Measurements from ENCODE around the gene COX6B1. TPM values are rescaled to one million over a fixed set of nuclear protein-coding genes. Genes with fewer than 3 reads are reported as not detected.
"Not testable (repeated sequence)": the region's sequence is repeated elsewhere in the genome, so short reads cannot be mapped to it uniquely, and the experiment has no call there.

The COX6B1 gene
- total RNA-seq, 4 donors from 2014 or later, result 899 to 1,245 (median 976) TPM

DNA sequence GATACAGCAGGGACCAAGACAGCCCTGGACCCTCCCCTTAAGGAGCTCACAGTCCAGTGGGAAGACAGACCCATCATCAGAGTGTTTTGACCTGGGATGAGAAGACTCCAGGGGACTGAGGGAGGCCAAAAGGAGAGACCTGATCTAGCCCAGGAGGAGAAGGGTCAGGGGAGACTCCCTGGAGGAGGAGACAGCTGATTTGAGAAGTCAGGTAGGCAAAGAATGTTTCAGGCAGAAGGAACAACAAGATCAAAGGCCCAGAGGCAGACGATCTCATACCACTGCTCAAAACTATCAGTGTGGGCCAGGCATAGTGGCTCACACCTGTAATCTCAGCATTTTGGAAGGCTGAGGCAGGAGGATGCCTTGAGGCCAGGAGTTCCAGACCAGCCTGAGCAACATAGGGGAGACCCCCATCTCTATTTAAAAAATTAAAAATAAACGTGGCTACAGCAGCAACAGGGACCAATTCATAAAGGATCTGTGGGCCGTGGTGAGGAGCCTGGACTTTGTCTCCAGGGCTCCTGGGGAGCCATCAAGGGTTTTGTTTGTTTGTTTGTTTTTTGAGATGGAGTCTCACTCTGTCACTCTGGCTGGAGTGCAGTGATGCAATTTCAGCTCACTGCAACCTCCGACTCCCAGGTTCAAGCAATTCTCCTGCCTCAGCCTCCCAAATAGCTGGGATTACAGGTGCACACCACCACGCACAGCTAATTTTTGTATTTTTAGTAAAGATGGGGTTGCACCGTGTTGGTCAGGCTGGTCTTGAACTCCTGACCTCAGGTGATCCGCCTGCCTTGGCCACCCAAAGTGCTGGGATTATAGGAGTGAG lies 2.2 kb upstream of the COX6B1 start:
- in situ Hi-C loops (cut with MboI; ENCODE audit: low sequenced_read_pairs in 4 of 4) (no loop called here), intact Hi-C loops (cut with DNase I; ENCODE audit: low total_unique reads) (loop anchor here (2.0 to 5.0 kb wide), 4 partner anchors 47 to 379 kb away; partner anchors contain the start of genes HSPB6, PROSER3, TMEM147 and USF2)
- DNase-seq, result no peak
- Histone ChIP-seq H3K27ac (peak overlapping the region in 3 of 4 donors; percentile 80 to 93 (median 88)), H3K27me3 (no peaks in the 10 kb centered on the region), H3K9me3 (no peaks in the 10 kb centered on the region), H3K4me3 (no peak overlapping the region), H3K36me3 (peaks cover 0 to 6% of the 10 kb centered on the region in 2 donors), H3K4me1 (peaks cover 23 to 32% of the 10 kb centered on the region in 2 donors)
- no peak for ATAC-seq
- TF ChIP-seq POLR2A (IDR thresholded peaks at IDR 0.05), result no peak
- TF ChIP-seq, protein P1, sequence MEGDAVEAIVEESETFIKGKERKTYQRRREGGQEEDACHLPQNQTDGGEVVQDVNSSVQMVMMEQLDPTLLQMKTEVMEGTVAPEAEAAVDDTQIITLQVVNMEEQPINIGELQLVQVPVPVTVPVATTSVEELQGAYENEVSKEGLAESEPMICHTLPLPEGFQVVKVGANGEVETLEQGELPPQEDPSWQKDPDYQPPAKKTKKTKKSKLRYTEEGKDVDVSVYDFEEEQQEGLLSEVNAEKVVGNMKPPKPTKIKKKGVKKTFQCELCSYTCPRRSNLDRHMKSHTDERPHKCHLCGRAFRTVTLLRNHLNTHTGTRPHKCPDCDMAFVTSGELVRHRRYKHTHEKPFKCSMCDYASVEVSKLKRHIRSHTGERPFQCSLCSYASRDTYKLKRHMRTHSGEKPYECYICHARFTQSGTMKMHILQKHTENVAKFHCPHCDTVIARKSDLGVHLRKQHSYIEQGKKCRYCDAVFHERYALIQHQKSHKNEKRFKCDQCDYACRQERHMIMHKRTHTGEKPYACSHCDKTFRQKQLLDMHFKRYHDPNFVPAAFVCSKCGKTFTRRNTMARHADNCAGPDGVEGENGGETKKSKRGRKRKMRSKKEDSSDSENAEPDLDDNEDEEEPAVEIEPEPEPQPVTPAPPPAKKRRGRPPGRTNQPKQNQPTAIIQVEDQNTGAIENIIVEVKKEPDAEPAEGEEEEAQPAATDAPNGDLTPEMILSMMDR (IDR thresholded peaks at IDR 0.05 in 4 of 5, conservative IDR thresholded peaks at IDR 0.05 in 1 of 5), result no peak

DNA sequence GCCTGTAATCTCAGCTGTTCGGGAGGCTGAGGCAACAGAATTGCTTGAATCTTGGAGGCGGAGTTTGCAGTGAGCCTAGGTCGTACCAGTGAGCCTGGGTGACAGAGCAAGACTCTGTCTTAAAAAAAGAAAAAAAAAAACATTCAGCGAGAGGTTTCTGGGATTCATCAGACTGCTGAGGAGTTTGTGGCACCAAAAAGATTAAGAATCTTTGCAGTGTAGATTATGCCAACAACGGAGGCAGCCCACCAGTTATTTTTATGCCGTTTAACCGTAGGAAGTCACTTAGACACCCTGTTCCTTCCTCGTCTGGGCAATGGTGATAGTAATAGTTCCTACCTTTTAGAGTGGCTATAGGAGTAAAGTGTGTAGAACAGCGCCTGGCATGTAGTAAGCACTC lies 2.5 kb downstream of the COX6B1 start:
- Histone ChIP-seq H3K9me3 (no peaks in the 10 kb centered on the region), H3K4me3 (no peak overlapping the region), H3K36me3 (peaks cover 0 to 52% of the 10 kb centered on the region in 2 donors), H3K27ac (no peak overlapping the region), H3K4me1 (peaks cover 19 to 23% of the 10 kb centered on the region in 2 donors), H3K27me3 (no peaks in the 10 kb centered on the region)
- ATAC-seq (no peak), DNase-seq (no peak)
- intact Hi-C loops (cut with DNase I; ENCODE audit: low total_unique reads), result no loop called here
- TF ChIP-seq POLR2A (IDR thresholded peaks at IDR 0.05), result no peak
- TF ChIP-seq, protein P1 (IDR thresholded peaks at IDR 0.05 in 4 of 5, conservative IDR thresholded peaks at IDR 0.05 in 1 of 5), result no peak
- in situ Hi-C loops (cut with MboI; ENCODE audit: low sequenced_read_pairs in 4 of 4), result no loop called here

DNA sequence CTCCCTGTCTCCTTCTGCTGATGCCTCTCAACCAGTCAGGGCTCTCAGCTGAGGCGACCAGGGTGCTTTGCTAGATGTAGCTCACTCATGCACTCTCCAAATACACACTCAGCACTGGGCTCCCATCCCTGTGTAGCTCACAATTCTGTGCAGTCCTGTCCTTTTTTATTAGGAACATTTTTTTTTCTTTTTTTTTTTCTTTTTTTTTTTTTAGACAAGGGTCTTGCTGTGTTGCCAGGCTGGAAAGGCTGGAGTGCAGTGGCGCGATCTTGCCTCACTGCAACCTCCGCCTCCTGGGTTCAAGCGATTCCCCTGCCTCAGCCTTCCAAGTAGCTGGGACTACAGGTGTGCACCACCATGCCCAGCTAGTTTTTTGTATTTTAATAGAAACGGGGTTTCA lies 6.7 kb downstream of the COX6B1 start:
- H3K36me3 ChIP-seq, result peaks cover 0 to 90% of the 10 kb centered on the region in 2 donors

DNA sequence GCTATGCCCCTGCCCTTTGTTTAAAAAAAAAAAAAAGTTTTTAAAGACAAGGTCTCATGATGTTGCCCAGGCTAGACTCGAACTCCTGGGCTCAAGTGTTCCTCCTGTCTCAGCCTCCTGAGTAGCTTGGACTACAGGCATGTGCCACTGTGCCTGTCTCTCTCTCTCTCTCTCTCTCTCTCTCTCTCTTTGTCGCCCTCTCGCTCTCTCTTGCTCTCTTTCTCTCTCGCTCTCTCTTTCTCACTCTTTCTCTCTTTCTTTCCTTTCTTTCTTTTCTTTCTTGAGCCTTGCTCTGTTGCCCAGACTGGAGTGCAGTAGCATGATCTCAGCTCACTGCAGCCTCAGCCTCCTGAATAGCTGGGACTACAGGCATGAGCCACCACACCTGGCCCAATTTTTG lies 7.5 kb downstream of the COX6B1 start:
- no peaks in the 10 kb centered on the region for H3K4me1 ChIP-seq
- no peak overlapping the region for H3K27ac ChIP-seq
- ATAC-seq (no peak), DNase-seq (no peak)
- H3K27me3 ChIP-seq, result no peaks in the 10 kb centered on the region
- no peaks in the 10 kb centered on the region for H3K9me3 ChIP-seq
- TF ChIP-seq, protein P1 (IDR thresholded peaks at IDR 0.05 in 4 of 5, conservative IDR thresholded peaks at IDR 0.05 in 1 of 5), result no peak
- no peak for TF ChIP-seq POLR2A (IDR thresholded peaks at IDR 0.05)
- in situ Hi-C loops (cut with MboI; ENCODE audit: low sequenced_read_pairs in 4 of 4) (no loop called here), intact Hi-C loops (cut with DNase I; ENCODE audit: low total_unique reads) (no loop called here)
- no peak overlapping the region for H3K4me3 ChIP-seq
- peaks cover 0 to 96% of the 10 kb centered on the region in 2 donors for H3K36me3 ChIP-seq

More for the DNA sequence above, 6.7 kb downstream of the COX6B1 start:
- H3K27me3 ChIP-seq; H3K4me3 ChIP-seq; intact Hi-C loops (cut with DNase I; ENCODE audit: low total_unique reads); H3K9me3 ChIP-seq; ATAC-seq; H3K27ac ChIP-seq; DNase-seq; H3K4me1 ChIP-seq; in situ Hi-C loops (cut with MboI; ENCODE audit: low sequenced_read_pairs in 4 of 4): not testable (repeated sequence)

DNA sequence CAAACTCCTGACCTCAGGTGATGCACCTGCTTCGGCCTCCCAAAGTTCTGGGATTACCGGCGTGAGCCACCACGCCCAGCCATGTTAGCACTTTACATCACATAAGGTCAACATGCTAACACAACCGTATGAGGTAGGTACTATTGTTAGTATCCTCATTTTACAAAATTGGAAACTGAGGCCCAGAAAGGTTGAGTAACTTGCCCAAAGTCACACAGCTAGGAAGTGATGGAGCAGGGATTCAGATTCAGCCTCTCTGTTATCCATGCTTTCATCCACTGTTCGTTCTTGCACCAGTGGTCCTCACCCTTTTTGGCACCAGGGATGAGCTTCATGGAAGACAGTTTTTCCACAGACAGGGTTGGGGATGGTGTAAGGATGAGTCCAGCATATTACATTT lies 8.6 kb downstream of the COX6B1 start:
- Histone ChIP-seq H3K9me3 (no peaks in the 10 kb centered on the region), H3K4me3 (no peak overlapping the region), H3K27me3 (no peaks in the 10 kb centered on the region), H3K27ac (no peak overlapping the region), H3K36me3 (peaks cover 0 to 92% of the 10 kb centered on the region in 2 donors), H3K4me1 (no peaks in the 10 kb centered on the region)
- TF ChIP-seq, protein P1 (IDR thresholded peaks at IDR 0.05 in 4 of 5, conservative IDR thresholded peaks at IDR 0.05 in 1 of 5), result no peak
- no peak for TF ChIP-seq POLR2A (IDR thresholded peaks at IDR 0.05)
- ATAC-seq (no peak), DNase-seq (no peak)
- intact Hi-C loops (cut with DNase I; ENCODE audit: low total_unique reads), result no loop called here
- in situ Hi-C loops (cut with MboI; ENCODE audit: low sequenced_read_pairs in 4 of 4), result no loop called here

All from gastrocnemius medialis (tissue), 4 donors.